ENCODE measurements around the gene NOB1. TPM values are rescaled to one million over a fixed set of nuclear protein-coding genes. Genes with fewer than 3 reads are reported as not detected.

NOB1 gene
- total and polyA plus RNA-seq, 9 of the 15 experiments (the other 6 are each of a cell fraction or from before 2014, with no cell fraction given) = 42.4 to 148 (median 116) TPM

DNA sequence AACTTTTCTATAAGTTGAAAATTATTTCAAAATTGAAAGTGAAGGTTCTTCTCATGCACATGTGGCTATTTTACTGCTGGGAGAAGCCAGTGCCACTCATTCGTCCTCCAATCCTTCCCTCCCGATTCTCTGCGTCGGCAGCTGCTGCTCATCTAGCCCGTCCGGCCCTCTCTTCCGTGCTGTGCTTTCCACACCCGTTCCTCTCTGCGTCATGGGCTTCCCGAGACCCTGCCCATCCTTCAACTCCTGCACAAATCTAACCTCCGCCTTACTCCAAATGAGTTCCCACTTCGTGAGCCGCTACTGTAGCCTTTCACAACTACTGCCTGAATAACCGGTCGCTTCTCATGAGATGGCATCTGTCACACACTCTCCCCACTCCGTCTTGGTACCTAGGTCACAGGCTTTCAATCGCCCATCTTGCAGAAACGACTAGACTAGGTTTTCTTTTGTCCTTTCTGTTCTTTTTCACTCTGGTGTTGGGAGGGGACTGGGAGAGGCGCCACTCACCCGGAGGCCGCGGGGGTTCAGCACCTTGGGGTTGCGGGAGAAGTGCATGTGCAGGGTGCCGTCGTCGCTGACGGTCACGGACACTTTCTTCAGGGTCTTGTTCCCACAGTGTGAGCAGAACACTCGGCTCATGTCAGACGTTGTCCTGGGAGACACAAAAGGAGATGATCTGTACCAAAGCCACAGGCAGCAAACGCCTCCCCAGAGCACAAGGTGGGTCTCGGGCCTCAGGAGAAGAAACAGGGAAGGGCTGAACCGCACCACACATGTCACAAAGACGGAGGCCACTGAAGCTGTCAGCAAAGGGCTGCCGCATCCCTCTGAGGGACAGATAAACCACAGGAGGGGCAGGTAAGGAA, 10.1 kb downstream of the NOB1 start:
- H3K27me3 ChIP-seq (ENCODE audit: control insufficient read depth in 2 of 2, insufficient read depth in 2 of 2, low read length in 2 of 2) = no peaks in the 10 kb centered on the region
- FAIRE-seq (no peak), DNase-seq (ENCODE audit: extremely low read depth in 1 of 4, low spot score in 3 of 4) (no peak), ATAC-seq (no peak)
- TF ChIP-seq POLR2G (IDR thresholded peaks at IDR 0.05; ENCODE audit: low read depth, low read length) = 0 out of 2 replicates have a peak, but pooled peaks have one; percentile 28
- TF ChIP-seq MAZ (CRISPR knock-in tag; conservative IDR thresholded peaks at IDR 0.05 in 1 of 2, IDR thresholded peaks at IDR 0.05 in 1 of 2) = no peak
- no peak for TF ChIP-seq USF2 (CRISPR knock-in tag; IDR thresholded peaks at IDR 0.05)
- no peak for TF ChIP-seq POLR2B (IDR thresholded peaks at IDR 0.05; ENCODE audit: low read depth, partially characterized antibody)
- TF ChIP-seq, protein P1, sequence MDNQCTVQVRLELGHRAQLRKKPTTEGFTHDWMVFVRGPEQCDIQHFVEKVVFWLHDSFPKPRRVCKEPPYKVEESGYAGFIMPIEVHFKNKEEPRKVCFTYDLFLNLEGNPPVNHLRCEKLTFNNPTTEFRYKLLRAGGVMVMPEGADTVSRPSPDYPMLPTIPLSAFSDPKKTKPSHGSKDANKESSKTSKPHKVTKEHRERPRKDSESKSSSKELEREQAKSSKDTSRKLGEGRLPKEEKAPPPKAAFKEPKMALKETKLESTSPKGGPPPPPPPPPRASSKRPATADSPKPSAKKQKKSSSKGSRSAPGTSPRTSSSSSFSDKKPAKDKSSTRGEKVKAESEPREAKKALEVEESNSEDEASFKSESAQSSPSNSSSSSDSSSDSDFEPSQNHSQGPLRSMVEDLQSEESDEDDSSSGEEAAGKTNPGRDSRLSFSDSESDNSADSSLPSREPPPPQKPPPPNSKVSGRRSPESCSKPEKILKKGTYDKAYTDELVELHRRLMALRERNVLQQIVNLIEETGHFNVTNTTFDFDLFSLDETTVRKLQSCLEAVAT (IDR thresholded peaks at IDR 0.05) = 0 out of 4 replicates have a peak, but pooled peaks of 1 of the 2 experiments have one; percentile 30
- TF ChIP-seq SMARCA5 (IDR thresholded peaks at IDR 0.05) = no peak
- peak; percentile 48 for TF ChIP-seq RBFOX2 (IDR thresholded peaks at IDR 0.05; ENCODE audit: low read depth, low read length)
- TF ChIP-seq EP300 (IDR thresholded peaks at IDR 0.05; ENCODE audit: low read length) = no peak
- TF ChIP-seq CXXC5 (CRISPR knock-in tag; IDR thresholded peaks at IDR 0.05) = no peak
- TF ChIP-seq MAFF (IDR thresholded peaks at IDR 0.05; ENCODE audit: low read length) = no peak
- TF ChIP-seq SAFB2 (IDR thresholded peaks at IDR 0.05; ENCODE audit: borderline replicate concordance, low read depth, low read length, severe bottlenecking) = no peak
- TF ChIP-seq RNF2 (IDR thresholded peaks at IDR 0.05) = no peak
- BruUV-seq (replicated peaks) = no TSS peak
- ChIA-PET CTCF (ENCODE audit: low intra/inter-chr PET ratio) (no interaction called here), POLR2A (interaction anchor here (3.7 kb wide), 1 partner anchor 19 kb away, joined by 19 read pairs; the partner anchor contains the start of gene NQO1)
- H3K9ac ChIP-seq (ENCODE audit: insufficient read depth in 1 of 2, low read depth in 2 of 2, low read length in 2 of 2) = no peak overlapping the region
- H3K4me3 ChIP-seq = no peak overlapping the region
- 94% methylated on average over 35 of the region's 35 CpGs for WGBS (ENCODE audit: insufficient coverage, low coverage, missing lambda C conversion rate)
- H3K36me3 ChIP-seq (ENCODE audit: control insufficient read depth, insufficient read depth, low read length) = peaks cover 95% of the 10 kb centered on the region
- no peaks in the 10 kb centered on the region; the same call in 1 of the 2 replicates for H4K20me1 ChIP-seq (replicated peaks; ENCODE audit: control insufficient read depth, insufficient read depth, low read length)
- H3K9me1 ChIP-seq (ENCODE audit: control insufficient read depth, insufficient read depth, low read length) = no peaks in the 10 kb centered on the region
- no peak overlapping the region for H3K4me2 ChIP-seq (ENCODE audit: insufficient read depth, low read length)
- intact Hi-C loops (cut with micrococcal nuclease) (no loop called here), in situ Hi-C loops (cut with MboI) (no loop called here)
- no peak overlapping the region for H3K27ac ChIP-seq (ENCODE audit: extremely low read depth, low read depth, low read length)
- H3K79me2 ChIP-seq (ENCODE audit: control insufficient read depth, insufficient read depth, low read length) = peaks cover 21% of the 10 kb centered on the region
- no peak overlapping the region for H2AFZ ChIP-seq (ENCODE audit: low read depth, low read length)
- H3K4me1 ChIP-seq (replicated peaks in 1 of 2; ENCODE audit: control insufficient read depth in 2 of 2, insufficient read depth in 2 of 2, low read length in 2 of 2) = 0 out of 5 replicates have a peak, but pooled peaks cover 0 to 3% of the 10 kb centered on the region in 2 experiments
- H3K9me3 ChIP-seq (replicated peaks; ENCODE audit: control insufficient read depth, insufficient read depth, low read depth, low read length) = no peaks in the 10 kb centered on the region

All from K562 (cell line).